GM18508 (cell line): ENCODE results near the gene SLC44A3.
"Not testable (repeated sequence)": the region's sequence is repeated elsewhere in the genome, so short reads cannot be mapped to it uniquely, and the experiment has no call there.

Experiments used
- ATAC-seq: cut with Tn5 transposase; IDR thresholded peaks from one replicate; pipeline ENCODE4 v1.9.1; 2021; ENCODE audit warnings: moderate number of reproducible peaks; ENCODE audit not compliant: insufficient read depth, unreplicated experiment

The SLC44A3 gene

GRCh38 chr1:94926126-94926914, 106.2 kb downstream of the SLC44A3 start:
- no peak for ATAC-seq

GRCh38 chr1:94926915-94927404, 106.8 kb downstream of the SLC44A3 start, which contains the start of gene CNN3:
TSS of gene CNN3 (minus strand) at chr1:94927110. CDS start at chr1:94926894, 216 bp downstream.
- peak; percentile 41 for ATAC-seq

GRCh38 chr1:94927405-94928175, 107.4 kb downstream of the SLC44A3 start:
- no peak for ATAC-seq

- no peak for ATAC-seq
These were observed 108.3 kb downstream of the SLC44A3 start for GRCh38 chr1:94928293-94928939.

- ATAC-seq = no peak
These were observed 109.4 kb downstream of the SLC44A3 start for GRCh38 chr1:94929351-94930217.

GRCh38 chr1:94931254-94931841, 111.2 kb downstream of the SLC44A3 start:
- no peak for ATAC-seq

- ATAC-seq = no peak
These were observed 114.4 kb downstream of the SLC44A3 start for GRCh38 chr1:94934551-94934950.

GRCh38 chr1:94935034-94935433, 114.9 kb downstream of the SLC44A3 start:
- ATAC-seq = no peak

GRCh38 chr1:94935476-94935875, 115.3 kb downstream of the SLC44A3 start:
- no peak for ATAC-seq

- ATAC-seq = no peak
These were observed 116.9 kb downstream of the SLC44A3 start for GRCh38 chr1:94936861-94937620.

- no peak for ATAC-seq
These were observed 117.7 kb downstream of the SLC44A3 start for GRCh38 chr1:94937820-94938219.

GRCh38 chr1:94940738-94941137, 120.6 kb downstream of the SLC44A3 start:
- ATAC-seq = no peak

- ATAC-seq = not testable (repeated sequence)
These were observed 121.3 kb downstream of the SLC44A3 start for GRCh38 chr1:94941480-94941879.

GRCh38 chr1:94942171-94943128, 122.3 kb downstream of the SLC44A3 start:
- ATAC-seq = no peak
